HepG2 (cell line): Measurements from ENCODE around the gene TRPT1. TPM values are rescaled to one million over a fixed set of nuclear protein-coding genes. Genes with fewer than 3 reads are reported as not detected.

Source experiments
- DR1 ChIP-seq: sonication (generic); formaldehyde crosslinking; IDR thresholded peaks from 2 replicates; pipeline ENCODE4 v1.8.0; 2021; ENCODE audit warnings: mild to moderate bottlenecking, missing genetic modification reagents, inconsistent platforms
- EED ChIP-seq: sonication (generic); formaldehyde crosslinking; IDR thresholded peaks from 2 replicates; pipeline ENCODE4 v1.5.0; 2020; ENCODE audit warnings: mild to moderate bottlenecking, missing genetic modification reagents
- ELK4 ChIP-seq: sonication (generic); formaldehyde crosslinking; IDR thresholded peaks from 2 replicates; pipeline ENCODE4 v1.9.0; 2021; ENCODE audit warnings: missing genetic modification reagents, borderline replicate concordance
- NR2C2 ChIP-seq: sonication (generic); formaldehyde crosslinking; IDR thresholded peaks from 2 replicates; pipeline ENCODE4 v1.4.0; 2020; ENCODE audit warnings: missing genetic modification reagents, mild to moderate bottlenecking, moderate library complexity, borderline replicate concordance
- RARG ChIP-seq: sonication (generic); formaldehyde crosslinking; IDR thresholded peaks from 2 replicates; pipeline ENCODE4 v1.4.0; 2020; ENCODE audit warnings: low read depth, mild to moderate bottlenecking, missing genetic modification reagents
- TGIF2 ChIP-seq: IDR thresholded peaks from 2 replicates; pipeline ENCODE4 v1.6.1; 2016; ENCODE audit warnings: control low read depth, missing compliant biosample characterization
- ZBTB33 ChIP-seq: sonication (generic); formaldehyde crosslinking; IDR thresholded peaks from 2 replicates; pipeline ENCODE4 v1.4.0; 2020; ENCODE audit warnings: missing genetic modification reagents
- ZNF12 ChIP-seq: sonication (generic); formaldehyde crosslinking; IDR thresholded peaks from 2 replicates; pipeline ENCODE4 v1.5.0; 2020; ENCODE audit warnings: missing genetic modification reagents
- ZNF451 ChIP-seq: sonication (generic); formaldehyde crosslinking; IDR thresholded peaks from 2 replicates; pipeline ENCODE4 v1.5.0; 2020; ENCODE audit warnings: mild to moderate bottlenecking, missing genetic modification reagents
- ZNF501 ChIP-seq: sonication (generic); formaldehyde crosslinking; IDR thresholded peaks from 2 replicates; pipeline ENCODE4 v1.5.1; 2020; ENCODE audit warnings: mild to moderate bottlenecking, moderate library complexity, missing genetic modification reagents
- ZNF589 ChIP-seq: sonication (generic); formaldehyde crosslinking; conservative IDR thresholded peaks from 2 replicates; pipeline ENCODE4 v1.8.0; 2022; ENCODE audit warnings: mild to moderate bottlenecking, moderate library complexity, missing genetic modification reagents
- ZNF646 ChIP-seq: sonication (generic); formaldehyde crosslinking; IDR thresholded peaks from 2 replicates; pipeline ENCODE4 v1.9.0; 2021; ENCODE audit warnings: mild to moderate bottlenecking, missing genetic modification reagents
- polyA plus RNA-seq, 8 experiments: library from polyadenylated mRNA; depleted of rRNA in 3 of 8; stranded (reverse) in 7 of 8; unstranded in 1 of 8; fragments of >200 nt; fragmentation: Illumina TruSeq in 4 of 8; extraction: Trizol in 4 of 8; gene quantifications; 2 replicates each; pipeline versions ENCODE4 v1.2.1 to v1.2.3, GENCODE V29; 2011 to 2016; ENCODE audit warnings: low read depth in 4 of 8, missing spikeins in 1 of 8, mixed read lengths in 1 of 8; ENCODE audit not compliant: insufficient read depth in 1 of 8
- total RNA-seq, 5 experiments: library from RNA; depleted of rRNA; stranded (reverse); fragments of >200 nt; fragmentation: Illumina TruSeq; extraction: Trizol; gene quantifications; 2 replicates each; pipeline ENCODE4 v1.2.3, GENCODE V29; 2016; ENCODE audit warnings: low read depth in 1 of 5
- TF ChIP-seq, protein P1 (sequence below): sonication (generic); formaldehyde crosslinking; IDR thresholded peaks from 2 replicates; pipeline ENCODE4 v1.4.0; 2020; ENCODE audit warnings: missing genetic modification reagents, mild to moderate bottlenecking, borderline replicate concordance
- TF ChIP-seq, protein P2 (sequence below): sonication (generic); formaldehyde crosslinking; IDR thresholded peaks from 2 replicates; pipeline ENCODE4 v1.4.0; 2020; ENCODE audit warnings: missing genetic modification reagents

Gene TRPT1
- total and polyA plus RNA-seq, 2 of the 13 experiments (the other 11 are each of a cell fraction or from before 2014, with no cell fraction given): 24.8 to 40.7 TPM

DNA sequence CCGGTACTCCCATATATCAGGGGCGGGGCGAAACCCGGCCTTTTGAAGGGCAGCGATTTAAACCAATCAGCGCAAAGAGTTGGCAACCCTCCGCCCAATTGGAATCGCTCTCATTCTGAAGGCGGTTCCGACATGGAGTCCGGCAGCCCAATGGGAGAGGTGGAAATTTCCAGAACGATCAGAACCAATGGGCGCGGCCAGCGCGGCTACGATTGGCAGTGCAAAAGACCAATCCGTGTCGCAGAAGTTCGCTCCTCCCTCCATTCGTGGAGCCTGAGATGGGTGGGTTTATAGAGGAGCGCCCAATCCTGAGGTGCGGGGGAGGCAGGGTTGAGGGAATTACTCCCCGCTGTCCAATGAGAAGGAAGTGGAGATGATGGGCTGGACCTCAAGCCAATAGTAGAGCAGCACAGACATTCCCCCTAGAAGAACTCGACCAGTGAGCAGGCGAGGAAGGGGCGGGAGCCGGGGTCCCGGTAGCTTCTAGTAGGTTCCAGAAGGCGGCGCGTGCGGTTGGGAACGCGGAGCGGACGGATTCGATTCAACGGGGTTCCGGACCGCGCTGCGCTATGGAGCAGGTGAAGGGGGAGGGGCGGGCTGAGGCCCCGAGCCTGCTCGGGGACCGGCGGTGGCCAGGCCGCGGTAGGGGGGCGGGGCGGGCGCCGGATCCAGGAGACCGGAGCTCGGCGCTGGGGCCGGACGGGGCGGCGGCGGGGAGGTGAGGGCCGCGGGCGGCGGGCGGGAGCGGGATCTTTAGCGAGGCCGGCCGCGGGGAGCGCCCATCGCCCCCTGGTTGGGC is 40.1 kb downstream of the TRPT1 start, which contains the start of gene STIP1 (continued):
- TF ChIP-seq ZBTB33 (CRISPR knock-in tag): no peak
- TF ChIP-seq DR1 (CRISPR knock-in tag): peak; percentile 78; the same call in 1 of the 2 replicates
- no peak for TF ChIP-seq RARG (CRISPR knock-in tag)
- TF ChIP-seq ZNF646 (CRISPR knock-in tag): no peak
- 0 out of 2 replicates have a peak, but pooled peaks have one; percentile 0 for TF ChIP-seq NR2C2
- TF ChIP-seq ZNF451: no peak
- TF ChIP-seq, protein P1, sequence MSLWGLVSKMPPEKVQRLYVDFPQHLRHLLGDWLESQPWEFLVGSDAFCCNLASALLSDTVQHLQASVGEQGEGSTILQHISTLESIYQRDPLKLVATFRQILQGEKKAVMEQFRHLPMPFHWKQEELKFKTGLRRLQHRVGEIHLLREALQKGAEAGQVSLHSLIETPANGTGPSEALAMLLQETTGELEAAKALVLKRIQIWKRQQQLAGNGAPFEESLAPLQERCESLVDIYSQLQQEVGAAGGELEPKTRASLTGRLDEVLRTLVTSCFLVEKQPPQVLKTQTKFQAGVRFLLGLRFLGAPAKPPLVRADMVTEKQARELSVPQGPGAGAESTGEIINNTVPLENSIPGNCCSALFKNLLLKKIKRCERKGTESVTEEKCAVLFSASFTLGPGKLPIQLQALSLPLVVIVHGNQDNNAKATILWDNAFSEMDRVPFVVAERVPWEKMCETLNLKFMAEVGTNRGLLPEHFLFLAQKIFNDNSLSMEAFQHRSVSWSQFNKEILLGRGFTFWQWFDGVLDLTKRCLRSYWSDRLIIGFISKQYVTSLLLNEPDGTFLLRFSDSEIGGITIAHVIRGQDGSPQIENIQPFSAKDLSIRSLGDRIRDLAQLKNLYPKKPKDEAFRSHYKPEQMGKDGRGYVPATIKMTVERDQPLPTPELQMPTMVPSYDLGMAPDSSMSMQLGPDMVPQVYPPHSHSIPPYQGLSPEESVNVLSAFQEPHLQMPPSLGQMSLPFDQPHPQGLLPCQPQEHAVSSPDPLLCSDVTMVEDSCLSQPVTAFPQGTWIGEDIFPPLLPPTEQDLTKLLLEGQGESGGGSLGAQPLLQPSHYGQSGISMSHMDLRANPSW: no peak; the same call in 1 of the 2 replicates
- TF ChIP-seq, protein P2, sequence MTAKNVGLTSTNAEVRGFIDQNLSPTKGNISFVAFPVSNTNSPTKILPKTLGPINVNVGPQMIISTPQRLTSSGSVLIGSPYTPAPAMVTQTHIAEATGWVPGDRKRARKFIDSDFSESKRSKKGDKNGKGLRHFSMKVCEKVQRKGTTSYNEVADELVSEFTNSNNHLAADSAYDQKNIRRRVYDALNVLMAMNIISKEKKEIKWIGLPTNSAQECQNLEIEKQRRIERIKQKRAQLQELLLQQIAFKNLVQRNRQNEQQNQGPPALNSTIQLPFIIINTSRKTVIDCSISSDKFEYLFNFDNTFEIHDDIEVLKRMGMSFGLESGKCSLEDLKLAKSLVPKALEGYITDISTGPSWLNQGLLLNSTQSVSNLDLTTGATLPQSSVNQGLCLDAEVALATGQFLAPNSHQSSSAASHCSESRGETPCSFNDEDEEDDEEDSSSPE (CRISPR knock-in tag): peak; percentile 85
- TF ChIP-seq TGIF2 (CRISPR knock-in tag): 0 out of 2 replicates have a peak, but pooled peaks have one; percentile 19
- no peak for TF ChIP-seq ZNF12 (CRISPR knock-in tag)
- TF ChIP-seq ZNF589 (CRISPR knock-in tag): no peak
- no peak for TF ChIP-seq ZNF501 (CRISPR knock-in tag)
- no peak for TF ChIP-seq EED (CRISPR knock-in tag)
- TF ChIP-seq ELK4 (CRISPR knock-in tag): no peak
